GM19455 (cell line): ENCODE results near the gene PDZD7.

ENCODE experiments used
- ATAC-seq: cut with Tn5 transposase; IDR thresholded peaks from one replicate; pipeline ENCODE4 v1.9.1; 2021; ENCODE audit not compliant: unreplicated experiment

Gene PDZD7

DNA sequence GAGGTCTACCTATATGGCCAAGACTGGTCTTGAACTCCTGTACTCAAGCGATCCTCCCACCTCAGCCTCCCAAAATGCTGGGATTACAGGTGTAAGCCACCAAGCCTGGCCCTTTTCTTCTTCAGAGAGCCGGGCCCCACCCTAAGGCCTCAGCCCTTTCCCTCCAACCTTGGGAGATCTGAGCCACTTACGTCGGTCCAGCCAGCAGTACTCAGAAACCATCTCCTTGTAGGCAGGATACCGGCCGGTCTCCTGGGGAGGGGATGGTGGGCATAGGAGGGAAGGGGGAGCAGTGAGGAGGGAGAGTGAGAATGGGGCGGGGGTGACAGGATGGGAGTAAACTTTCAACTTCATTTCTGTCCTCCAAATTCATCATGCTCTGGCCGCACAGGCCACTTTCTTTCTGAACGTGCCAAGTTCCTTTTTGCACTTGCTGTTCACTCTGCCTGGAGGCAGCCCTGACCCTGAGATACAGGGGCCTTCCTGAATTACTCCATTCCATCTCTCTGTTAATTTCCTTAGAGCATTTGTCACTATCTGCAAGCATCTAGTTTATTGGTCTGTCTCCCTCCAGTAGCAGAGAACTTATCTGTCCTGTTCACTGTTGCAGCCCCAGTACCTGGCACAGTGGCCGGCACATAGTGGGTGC, 10.4 kb downstream of the PDZD7 start:
- ATAC-seq: no peak

DNA sequence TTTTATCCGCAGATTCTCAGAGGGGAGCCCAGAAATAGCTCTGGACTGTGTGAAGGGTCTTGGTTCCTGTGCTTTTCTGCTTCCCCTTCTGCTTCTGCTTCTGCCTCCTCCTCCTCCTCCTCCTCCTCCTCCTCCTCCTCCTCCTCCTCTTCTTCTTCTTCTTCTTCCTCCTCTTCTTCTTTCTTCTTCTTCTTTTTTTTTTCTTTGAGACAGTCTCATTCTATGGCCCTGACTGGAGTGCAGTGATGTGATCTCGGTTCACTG, 11.6 kb downstream of the PDZD7 start:
- ATAC-seq: no peak

DNA sequence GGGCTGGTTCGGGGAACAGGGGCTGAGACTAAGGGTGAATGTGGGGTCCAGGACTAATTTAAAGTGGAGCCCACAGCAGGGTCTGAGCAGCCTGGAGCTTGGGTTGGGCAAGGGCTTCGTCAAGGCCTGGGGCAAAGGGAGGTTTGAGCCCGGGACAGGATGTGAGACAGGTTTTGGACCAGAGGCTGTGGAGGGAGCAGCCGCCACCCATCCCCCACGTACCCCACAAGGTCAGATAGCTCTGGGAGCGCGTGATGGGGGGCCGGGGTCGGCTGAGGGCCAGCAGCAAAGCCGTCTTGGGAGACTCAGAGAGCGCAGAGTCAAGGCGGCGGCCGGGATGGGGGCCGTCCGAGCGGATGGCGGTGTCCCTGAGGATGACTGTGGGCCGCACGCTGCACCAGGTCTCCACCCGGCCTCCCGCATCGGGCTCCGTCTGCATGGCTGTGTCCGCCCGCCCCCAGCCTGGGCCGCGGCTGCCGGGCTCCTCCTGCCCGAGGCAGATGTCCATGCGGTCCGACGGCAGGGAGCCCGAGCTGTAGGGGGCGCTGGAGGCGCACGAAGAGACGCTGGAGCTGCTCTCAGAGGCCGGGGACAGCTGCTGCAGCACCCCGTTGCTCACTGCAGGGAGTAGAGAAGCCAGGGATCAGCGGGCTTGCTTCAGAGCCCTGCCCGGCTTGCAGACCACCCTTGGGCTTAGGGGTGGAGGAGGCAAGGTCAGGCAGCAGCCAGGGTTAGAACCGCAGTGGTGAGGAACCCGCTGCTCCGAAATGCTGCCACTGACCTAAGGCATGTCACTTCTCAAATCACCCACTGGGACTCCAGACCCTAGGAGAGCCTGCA, 12.1 kb downstream of the PDZD7 start:
- ATAC-seq: no peak

DNA sequence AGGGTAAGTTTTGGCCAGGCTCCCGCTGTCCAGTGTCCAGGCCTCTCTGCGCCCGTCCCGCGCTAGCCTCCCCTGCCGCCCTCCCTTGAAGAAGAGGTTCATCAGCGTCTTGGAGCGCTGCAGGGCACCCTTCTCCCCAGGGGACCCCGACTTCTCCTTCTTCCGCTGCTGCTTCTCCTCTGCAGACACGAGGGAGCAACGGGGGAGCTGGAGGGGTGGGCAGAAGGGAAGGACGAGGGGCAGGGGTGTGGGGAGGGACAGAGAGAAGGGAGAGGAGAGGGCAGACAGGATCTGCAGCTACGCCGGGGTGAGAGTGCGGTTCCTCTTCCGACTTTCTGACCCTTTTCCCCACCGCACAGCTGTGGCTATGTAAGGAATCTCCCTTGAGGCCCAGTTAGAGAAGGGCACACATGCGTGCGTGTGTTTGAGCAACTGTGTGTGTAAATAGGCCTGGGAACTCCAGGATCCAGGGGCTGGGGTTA, 12.8 kb downstream of the PDZD7 start:
- ATAC-seq: no peak

DNA sequence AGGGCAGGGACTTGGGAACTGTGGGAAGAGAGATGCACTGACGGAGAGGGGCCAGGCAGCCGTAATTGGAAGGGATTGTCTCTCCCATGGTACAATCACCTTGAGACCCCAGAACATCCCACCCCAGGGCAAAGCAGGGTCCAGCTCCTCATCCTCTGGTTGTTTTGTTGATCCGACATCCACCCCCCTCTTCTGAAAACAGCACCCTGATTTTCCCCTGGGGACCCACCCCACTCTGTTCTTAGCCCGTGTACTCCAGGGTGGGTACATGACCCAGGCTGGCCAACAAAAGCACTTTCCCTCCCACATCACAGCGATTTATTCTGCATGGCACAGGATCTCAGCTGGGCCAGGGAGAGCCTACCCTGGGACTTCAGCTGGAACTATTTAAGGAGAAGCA, 14.1 kb downstream of the PDZD7 start:
- no peak for ATAC-seq

DNA sequence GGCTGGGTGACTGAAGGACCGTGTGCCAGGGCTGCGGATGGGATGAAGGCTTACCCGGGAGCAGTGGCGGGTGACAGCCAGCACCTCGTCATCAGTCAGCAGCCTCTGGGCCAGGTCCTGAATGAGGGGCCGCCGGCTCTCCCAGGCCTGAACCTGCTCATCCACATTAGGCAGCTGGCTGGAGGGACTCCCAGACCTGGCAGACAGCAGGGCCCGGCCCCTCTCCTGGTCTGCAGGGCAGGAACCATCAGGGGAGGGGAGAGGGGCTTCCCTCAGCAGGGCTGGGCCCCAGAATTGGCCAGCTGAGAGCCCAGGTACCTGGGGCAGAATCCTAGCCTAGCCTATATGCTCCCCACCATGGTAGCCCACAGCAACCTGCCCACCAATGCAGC, 15.4 kb downstream of the PDZD7 start:
- no peak for ATAC-seq

DNA sequence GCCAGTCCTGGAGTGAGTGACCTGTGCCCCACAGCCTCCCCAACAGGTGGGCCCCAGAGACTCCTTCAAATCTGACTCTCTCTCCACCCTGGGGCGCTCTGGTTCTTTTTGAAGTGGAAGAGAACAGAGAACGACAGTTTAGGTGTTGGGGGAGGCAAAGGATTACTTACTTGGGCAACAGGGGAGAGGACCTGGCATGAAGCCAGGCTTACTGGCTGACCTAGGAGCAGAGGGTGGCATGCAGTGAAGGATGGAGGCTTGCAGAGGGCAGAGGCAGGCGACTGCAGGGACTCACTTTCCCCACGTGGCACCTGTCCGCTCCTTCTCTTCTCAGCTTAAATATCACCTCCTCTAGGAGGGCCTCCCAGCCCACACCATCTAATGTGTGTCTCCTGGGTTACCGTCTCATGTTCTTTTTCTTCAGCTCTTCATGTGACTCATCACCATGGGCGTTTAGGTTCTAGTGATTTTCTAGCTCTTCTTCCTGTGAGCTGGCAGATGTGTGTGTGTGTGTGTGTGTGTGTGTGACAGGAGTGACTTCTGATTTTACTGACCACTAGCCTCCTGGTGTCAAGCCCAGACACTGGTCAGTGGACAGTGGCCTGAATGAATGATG, 15.9 kb downstream of the PDZD7 start:
- no peak for ATAC-seq

DNA sequence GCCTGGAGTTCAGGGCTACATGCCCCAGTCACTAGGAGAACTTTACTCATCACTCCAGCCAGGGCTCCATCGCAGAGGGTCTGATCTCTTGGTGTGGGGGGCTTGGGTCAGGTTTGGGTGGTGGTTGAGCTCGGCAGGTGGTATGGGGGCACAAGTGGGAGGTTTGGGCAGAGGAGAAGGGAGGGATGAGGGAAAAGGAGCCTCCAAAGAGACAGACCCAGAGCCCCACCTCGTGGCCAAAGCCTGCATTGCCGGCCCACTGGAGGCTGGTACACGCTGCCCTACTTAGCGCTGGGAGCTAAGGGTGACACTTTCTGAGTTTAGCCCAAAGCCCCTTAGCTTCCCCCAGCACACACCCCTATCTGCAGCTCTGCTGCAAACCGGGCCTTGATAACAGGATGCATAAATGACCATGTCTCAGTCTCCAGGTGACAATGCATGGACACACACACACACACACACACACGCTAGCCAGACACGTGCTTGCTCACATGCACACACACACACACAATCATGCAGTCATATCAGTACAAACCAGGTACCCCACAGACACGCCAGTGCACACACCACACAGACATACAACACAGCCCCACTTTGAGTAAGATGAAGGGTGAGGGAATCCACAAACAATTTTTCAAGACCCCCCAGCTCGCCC, 16.6 kb downstream of the PDZD7 start:
- no peak for ATAC-seq

DNA sequence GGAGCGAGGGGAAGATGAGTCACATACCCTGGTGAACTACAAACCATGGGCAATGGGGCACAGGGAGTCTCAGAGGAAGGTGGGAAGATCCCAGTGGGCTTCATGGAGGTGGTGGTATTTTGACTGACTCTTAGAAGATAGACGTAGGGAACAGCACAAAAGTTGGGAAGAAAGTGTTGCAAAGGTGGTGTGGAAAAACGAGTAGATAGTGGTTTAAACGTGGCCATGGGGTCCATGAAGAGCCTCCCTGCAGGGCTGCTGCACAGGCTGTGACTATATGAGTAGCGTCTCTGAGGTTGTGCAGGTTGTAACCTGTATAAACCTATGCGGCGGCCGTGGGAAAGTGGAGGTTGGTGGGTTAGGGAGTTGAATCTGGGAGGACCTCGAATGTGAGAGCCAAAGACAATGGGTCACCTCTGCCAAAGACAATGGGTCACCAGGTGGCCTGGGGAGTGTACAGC, 17.5 kb downstream of the PDZD7 start:
- ATAC-seq: no peak

DNA sequence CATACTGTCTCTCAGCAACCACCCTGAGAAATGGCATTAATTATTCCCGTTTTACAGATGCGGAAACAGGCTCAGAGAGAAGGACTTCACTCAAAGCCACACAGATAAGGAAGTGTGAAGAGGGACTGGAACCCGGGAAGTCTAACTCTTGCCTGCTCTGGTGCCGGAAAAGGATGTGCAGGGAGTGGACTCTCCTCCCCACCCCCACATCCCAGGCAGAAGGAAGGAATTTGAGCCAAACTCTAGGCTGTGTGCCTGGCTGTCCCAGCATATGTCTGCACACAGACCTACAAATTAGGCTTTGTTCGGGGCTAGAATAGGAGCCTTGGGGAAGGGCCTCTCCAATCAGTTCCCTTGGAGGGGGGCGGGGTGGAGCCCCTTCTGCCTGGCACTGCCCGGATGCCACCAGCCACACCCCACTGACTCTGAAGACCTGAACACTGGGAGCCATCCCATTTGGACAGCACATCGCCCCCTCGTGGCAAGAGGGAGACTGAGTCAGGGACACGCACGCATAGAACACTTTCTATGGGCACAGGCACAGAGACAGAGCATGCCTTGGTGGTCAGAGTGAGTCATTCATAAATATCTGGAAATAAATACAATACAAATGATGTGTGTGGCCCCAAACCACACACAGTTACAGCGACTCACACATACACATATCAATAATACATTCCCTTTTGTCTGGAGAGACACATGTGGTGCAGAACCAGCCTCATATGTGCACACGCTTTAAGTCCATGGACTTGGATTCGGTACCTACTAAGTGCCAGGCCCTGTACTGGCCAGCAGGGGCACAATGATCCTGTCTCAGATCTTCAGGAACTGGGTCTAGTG, 18.2 kb downstream of the PDZD7 start:
- ATAC-seq: peak; percentile 80

DNA sequence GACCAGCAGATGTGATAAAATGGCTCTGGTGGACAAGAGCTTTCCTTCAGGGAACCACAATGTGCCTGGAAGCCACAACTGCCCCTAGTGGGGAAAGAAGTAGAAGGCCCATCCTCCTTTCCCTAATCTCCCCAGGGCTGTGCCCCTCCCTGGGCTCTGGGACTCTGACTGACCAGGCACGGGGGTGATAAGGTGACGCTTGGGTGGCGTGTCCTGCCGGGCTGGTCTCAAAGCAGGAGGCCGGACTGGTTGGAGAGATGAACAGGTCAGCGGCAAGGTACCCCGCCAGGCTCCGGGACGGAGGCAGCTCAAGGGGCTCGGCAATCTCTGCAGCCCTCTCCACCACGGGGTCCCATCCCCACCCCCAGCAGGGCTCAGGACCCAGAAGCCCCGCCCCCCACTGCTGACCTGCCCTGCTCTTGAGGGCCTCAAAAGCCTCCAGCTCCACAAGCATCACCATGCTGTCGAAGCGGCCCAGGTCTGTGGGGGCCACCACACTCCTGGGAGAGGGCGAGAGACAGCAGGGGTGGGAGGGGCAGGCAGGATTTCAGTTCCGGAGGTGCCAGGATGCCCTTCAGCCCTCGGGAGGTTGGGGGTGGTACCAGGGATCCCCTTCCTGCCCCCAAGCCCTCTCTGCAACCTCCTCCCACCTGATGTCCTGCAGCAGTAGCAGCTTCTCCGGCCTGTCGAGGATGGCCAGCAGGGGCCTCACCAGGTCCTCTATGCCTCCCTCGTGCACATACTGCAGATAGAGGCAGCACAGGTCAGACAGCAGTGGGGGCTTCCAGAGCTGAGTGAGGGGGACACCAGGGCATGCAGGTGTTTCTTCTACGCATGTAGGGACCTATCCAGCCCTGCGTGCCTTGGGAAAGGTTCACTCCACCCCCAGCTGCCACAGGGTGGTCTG, 19.2 kb downstream of the PDZD7 start:
- ATAC-seq: no peak

DNA sequence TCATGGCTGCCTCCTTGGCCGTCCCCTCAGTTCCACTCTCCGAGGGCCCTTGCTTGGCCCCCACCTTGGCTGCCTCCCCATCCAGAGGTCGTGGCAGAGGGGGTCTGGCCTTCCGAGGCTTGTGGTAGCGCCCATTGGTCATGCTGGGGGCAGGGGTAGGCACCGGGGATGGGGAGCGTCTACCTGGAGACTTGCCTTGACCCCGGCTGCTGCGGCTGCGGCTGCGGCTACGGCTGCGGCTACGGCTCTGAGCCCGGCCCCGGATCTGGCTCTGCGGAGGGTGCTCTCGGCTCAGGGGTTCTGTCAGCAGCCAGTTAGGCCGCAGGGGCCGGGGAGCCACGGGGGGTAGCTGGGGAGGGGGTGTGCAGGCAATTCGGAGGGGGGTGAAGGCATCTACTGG, 20.6 kb downstream of the PDZD7 start:
- no peak for ATAC-seq

DNA sequence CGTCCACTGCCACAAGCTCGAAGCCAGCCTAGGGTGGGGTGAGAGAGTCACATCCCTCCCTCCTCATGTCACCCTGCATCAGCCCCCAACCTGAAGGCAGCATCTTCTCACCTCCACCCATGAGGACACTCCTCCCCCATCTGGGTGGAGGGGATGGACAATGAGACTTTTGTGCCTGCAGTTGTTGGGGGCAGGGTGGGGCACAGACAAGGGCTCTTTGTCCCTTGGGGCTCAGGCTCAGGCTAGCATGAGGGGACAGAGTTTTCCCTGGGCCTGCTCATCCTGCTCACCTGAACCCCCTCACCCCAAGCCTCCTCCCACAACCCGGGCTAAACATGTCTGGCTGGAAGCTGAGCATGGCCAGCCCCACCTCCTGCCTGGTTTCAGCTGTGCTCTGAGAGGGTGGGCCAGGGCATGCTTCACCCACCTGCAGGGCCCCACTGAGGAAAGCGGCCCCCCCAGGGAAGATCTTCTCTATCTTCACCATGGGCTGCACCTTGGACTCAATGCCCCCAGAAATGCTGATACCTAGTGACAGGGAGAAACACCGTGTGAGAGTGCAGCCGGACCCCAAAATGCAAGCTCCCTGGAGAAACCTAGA, 22.0 kb downstream of the PDZD7 start:
- ATAC-seq: no peak

DNA sequence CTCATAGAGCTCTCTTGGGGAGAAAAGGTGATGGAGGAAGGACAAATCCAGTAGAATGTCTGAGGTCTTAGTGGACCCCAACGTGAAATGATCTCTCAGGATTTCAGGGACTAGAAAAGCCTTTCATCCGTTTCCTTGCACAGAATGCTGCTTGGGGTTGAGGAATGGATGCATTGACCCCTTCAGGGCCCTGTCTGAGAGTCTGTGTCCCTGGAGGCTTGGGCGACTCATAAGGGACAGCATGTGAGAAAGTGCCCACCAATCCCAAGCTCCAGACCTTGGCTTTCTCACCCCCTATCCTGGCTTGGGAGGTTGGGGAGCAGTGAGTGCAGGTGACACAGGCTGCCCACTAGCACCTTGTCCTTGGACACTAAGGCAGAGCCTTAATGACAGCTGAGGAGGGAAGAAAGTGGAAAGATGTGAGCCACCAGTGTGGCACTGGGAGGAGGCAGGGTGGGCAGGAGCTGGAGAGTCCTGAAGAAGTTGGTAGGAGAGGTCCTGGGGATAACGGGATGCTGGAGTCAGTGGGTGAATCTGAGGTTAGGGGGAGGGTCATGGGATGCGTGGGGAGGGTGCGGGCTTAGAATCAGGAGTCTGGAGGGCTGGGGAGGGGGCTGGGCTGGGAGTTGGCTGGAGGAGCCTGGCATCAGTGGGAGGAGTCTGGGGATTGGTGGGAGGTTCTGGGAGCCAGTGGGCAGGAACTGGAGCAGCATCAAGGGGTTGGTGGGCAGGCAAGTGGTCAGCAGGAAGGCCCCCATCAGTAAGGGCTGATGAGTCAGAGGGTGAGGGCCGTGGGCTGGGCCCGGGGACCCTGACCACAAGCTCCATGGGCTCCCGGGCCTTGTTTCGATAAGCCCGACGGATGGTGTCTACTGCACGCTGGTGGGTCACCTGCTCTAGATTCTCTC, 22.8 kb downstream of the PDZD7 start:
- no peak for ATAC-seq

DNA sequence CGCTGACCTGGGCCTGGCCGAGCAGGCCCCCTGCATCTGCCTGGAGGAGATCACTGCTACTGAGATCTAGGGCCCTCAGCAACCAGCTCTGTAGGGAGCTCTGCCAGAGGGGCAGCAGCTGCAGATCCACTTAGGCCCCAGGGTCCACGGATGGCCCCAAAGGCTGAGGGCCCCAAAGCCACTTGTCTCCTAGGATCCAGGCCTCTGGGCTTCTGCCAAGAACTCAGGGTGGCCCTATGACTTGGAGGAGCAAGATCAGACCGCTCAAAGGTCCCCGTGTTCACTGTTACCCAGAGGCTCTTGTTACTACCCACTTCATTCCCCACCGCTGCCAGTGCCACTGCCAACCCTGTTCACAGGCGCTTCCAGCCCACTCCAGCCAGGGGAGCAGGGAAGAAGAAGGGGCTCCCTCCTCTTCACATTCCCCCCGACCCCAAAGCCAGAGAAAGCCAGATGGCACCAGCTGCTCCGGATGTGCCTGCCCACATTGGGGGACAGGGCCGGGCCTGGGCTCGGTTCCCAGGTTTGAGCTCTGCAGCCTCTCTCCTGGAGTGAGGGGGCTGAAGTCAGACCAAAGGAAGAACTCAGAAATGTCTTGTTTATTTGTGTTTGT, 23.7 kb downstream of the PDZD7 start:
- ATAC-seq: no peak

DNA sequence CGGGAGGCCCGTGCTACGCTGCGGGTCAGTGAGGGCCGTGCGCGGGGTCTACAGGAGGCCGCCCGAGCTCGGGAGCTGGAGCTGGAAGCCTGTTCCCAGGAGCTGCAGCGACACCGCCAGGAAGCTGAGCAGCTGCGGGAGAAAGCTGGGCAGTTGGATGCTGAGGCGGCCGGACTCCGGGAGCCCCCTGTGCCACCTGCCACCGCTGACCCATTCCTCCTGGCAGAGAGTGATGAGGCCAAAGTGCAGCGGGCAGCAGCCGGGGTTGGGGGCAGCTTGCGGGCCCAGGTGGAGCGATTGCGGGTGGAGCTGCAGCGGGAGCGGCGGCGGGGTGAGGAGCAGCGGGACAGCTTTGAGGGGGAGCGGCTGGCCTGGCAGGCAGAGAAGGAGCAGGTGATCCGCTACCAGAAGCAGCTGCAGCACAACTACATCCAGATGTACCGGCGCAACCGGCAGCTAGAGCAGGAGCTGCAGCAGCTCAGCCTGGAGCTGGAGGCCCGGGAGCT, 24.3 kb downstream of the PDZD7 start:
- ATAC-seq: no peak

DNA sequence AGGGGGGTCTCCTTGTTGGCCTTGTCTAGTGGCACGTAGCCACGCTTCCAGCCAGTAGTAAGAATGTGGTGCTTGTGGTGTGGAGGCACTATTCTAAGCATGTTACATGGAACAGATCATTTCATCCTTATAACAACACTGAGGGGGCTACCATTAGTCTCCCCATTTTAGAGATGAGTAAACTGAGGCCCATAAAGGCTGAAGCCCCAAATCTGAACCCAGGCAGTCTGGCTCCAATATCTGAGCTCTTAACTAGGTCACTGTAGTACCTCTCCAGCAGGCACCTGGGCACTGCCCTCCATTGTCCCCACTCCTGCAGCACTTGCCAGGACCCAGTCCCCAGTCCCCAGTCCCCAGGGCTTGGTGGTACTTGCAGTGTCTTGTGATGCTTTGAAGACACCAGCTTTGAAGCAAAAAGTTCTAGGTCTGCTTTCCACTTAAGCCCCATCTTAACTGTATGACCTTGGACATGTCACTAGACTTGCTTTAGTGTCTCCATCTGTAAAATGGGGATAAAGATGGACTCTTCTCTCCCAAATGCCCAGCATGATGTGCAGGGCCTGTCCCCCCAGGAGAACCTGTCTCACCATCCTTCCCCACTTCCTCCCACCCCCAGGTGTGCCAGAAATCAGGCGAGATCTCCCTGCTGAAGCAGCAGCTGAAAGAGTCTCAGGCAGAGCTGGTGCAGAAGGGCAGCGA, 24.9 kb downstream of the PDZD7 start:
- ATAC-seq: no peak
